AG04449 (cell line): ENCODE measurements around the gene RXFP3.

Experiments used
- CTCF ChIA-PET: fragments of 350-600 bp; formaldehyde crosslinking; extraction: SDS; loops from one replicate; lab custom pipeline; 2021; ENCODE audit warnings: antibody characterized with exemption; lab: Yijun Ruan, JAX
- POLR2A ChIA-PET: fragments of 400-600, 350-600 bp; formaldehyde crosslinking; extraction: SDS; loops from one replicate; lab custom pipeline; 2020; ENCODE audit warnings: antibody characterized with exemption, inconsistent platforms; lab: Yijun Ruan, JAX
- DNase-seq: peaks from one replicate; pipeline ENCODE4 v3.0.0-alpha.2; 2010; ENCODE audit warnings: low read depth, low spot score
- H3K4me3 ChIP-seq: 2 replicates; pipeline ENCODE4 v1.5.1; 2011; ENCODE audit warnings: low read depth, mild to moderate bottlenecking, control low read depth, low read length
- TF ChIP-seq, protein P1 (sequence below): IDR thresholded peaks from one replicate; pipeline ENCODE4 v1.5.1; 2011; ENCODE audit warnings: mild to moderate bottlenecking, moderate library complexity, low read length, control low read depth, inconsistent platforms; ENCODE audit not compliant: insufficient read depth; ENCODE audit errors: missing control alignments

RXFP3 gene, protein sequence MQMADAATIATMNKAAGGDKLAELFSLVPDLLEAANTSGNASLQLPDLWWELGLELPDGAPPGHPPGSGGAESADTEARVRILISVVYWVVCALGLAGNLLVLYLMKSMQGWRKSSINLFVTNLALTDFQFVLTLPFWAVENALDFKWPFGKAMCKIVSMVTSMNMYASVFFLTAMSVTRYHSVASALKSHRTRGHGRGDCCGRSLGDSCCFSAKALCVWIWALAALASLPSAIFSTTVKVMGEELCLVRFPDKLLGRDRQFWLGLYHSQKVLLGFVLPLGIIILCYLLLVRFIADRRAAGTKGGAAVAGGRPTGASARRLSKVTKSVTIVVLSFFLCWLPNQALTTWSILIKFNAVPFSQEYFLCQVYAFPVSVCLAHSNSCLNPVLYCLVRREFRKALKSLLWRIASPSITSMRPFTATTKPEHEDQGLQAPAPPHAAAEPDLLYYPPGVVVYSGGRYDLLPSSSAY

DNA sequence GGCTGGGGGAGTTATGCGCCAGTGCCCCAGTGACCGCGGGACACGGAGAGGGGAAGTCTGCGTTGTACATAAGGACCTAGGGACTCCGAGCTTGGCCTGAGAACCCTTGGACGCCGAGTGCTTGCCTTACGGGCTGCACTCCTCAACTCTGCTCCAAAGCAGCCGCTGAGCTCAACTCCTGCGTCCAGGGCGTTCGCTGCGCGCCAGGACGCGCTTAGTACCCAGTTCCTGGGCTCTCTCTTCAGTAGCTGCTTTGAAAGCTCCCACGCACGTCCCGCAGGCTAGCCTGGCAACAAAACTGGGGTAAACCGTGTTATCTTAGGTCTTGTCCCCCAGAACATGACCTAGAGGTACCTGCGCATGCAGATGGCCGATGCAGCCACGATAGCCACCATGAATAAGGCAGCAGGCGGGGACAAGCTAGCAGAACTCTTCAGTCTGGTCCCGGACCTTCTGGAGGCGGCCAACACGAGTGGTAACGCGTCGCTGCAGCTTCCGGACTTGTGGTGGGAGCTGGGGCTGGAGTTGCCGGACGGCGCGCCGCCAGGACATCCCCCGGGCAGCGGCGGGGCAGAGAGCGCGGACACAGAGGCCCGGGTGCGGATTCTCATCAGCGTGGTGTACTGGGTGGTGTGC, at the start of gene RXFP3:
TSS of gene RXFP3 (plus strand) at position 6 of the 636 bp plus-strand sequence. CDS start at position 361, 355 bp downstream.
- TF ChIP-seq, protein P1, sequence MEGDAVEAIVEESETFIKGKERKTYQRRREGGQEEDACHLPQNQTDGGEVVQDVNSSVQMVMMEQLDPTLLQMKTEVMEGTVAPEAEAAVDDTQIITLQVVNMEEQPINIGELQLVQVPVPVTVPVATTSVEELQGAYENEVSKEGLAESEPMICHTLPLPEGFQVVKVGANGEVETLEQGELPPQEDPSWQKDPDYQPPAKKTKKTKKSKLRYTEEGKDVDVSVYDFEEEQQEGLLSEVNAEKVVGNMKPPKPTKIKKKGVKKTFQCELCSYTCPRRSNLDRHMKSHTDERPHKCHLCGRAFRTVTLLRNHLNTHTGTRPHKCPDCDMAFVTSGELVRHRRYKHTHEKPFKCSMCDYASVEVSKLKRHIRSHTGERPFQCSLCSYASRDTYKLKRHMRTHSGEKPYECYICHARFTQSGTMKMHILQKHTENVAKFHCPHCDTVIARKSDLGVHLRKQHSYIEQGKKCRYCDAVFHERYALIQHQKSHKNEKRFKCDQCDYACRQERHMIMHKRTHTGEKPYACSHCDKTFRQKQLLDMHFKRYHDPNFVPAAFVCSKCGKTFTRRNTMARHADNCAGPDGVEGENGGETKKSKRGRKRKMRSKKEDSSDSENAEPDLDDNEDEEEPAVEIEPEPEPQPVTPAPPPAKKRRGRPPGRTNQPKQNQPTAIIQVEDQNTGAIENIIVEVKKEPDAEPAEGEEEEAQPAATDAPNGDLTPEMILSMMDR: no peak
- POLR2A ChIA-PET: interaction anchor here (1.6 kb wide), 1 partner anchor 211 kb away, joined by 5 read pairs; no protein-coding TSS in a partner anchor
- no peak for DNase-seq
- H3K4me3 ChIP-seq: peak within 1 kb of the TSS; percentile 59
- CTCF ChIA-PET: interaction anchor here (0.8 to 4.8 kb wide), 21 partner anchors 10 to 501 kb away, joined by 3 to 39 read pairs (median 7); partner anchors contain the start of gene ADAMTS12

DNA sequence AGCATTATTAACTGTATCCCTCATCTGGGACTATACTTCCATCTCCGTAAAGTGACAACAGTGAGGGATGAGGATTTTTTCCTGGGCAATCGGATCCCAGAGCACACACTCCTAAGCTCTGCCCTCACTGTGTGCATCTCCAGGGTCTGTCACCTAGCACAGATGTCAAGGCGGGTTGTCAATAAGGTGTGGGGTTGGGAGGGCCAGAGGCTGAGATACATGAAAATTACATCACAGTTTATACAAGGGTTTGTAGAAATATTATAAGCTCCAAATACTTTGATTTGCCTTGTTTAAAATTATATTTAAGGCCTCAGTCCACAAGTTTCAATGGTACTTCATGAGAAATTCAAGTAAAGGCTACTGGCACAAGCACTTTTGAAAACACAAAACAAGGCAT, 48.9 kb upstream of the RXFP3 start:
- TF ChIP-seq, protein P1: no peak
- POLR2A ChIA-PET: interaction anchor here (0.6 kb wide), 1 partner anchor 12 kb away, joined by 3 read pairs; no protein-coding TSS in a partner anchor
- no peak for DNase-seq
- CTCF ChIA-PET: interaction anchor here (0.6 to 1.6 kb wide), 2 partner anchors 48 to 202 kb away, joined by 3 to 9 read pairs; partner anchors contain the start of gene RXFP3
- H3K4me3 ChIP-seq: no peak overlapping the region

DNA sequence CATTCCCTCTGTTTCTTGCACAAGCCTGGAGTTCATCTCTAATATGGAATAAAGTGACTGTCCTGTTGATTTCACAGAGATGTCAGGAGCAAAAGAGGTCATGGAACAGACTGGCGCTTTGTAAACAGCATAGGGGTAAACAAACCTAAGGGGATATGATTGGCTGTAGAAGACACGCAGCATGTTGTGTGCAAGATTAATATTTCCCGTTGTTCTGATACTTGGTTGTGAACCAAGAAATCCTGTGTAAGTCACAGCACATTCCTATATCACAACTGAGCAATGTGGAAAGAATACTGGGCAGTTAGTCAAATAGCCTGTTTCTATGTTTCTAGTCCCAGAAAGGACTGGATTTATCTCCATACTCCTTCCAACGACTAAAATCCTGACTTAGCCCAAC, 47.6 kb upstream of the RXFP3 start:
- TF ChIP-seq, protein P1: no peak
- no peak overlapping the region for H3K4me3 ChIP-seq
- no peak for DNase-seq
- POLR2A ChIA-PET: no interaction called here
- CTCF ChIA-PET: no interaction called here

DNA sequence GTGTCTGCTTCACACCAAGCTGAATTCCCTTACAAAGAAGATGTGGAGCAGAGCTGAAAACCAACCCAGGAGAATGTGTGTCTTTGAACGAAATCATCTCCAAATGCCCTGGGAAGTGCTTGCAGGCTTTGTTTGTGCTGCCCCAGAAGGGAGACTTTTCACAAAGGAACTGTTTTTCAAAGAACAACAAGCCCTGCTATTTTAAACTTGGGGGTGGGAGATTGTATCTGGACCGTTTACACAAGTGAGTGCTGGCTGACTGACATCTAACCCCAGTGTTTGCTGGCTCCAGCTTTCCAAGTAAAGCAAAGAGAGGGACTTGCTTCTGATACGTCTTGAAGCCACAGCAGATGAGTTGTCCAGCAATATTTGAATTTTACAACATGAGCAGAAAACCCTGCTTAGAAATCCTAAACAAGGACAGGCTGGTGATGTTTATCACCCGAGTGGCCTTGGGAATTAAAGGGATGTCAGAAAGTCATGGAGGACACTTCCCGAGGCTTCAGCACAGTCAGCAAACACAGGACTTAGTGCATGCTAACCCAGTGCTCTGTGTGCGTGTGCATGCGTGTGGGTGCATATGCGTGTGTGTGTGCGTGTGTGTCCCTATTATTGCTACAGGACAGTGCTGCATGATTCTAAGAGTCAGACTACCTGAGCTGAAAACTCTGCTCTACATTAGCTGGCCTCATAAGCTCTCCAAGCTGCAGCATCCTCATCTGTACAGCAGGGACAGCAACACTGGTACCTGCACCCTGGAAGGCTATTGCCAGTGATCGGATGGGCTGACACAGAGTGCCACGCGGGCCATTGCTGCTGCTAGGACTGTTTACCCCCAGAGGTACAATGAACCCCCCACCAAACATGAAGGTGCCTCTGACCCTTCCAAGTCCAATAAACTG, 45.8 kb upstream of the RXFP3 start:
- CTCF ChIA-PET: interaction anchor here (0.8 to 2.0 kb wide), 2 partner anchors 44 to 80 kb away, joined by 3 to 7 read pairs; no protein-coding TSS in a partner anchor
- H3K4me3 ChIP-seq: peak overlapping the region; percentile 67
- POLR2A ChIA-PET: interaction anchor here (1.6 kb wide), 1 partner anchor 57 kb away, joined by 4 read pairs; no protein-coding TSS in a partner anchor
- no peak for DNase-seq
- TF ChIP-seq, protein P1: peak; percentile 41

DNA sequence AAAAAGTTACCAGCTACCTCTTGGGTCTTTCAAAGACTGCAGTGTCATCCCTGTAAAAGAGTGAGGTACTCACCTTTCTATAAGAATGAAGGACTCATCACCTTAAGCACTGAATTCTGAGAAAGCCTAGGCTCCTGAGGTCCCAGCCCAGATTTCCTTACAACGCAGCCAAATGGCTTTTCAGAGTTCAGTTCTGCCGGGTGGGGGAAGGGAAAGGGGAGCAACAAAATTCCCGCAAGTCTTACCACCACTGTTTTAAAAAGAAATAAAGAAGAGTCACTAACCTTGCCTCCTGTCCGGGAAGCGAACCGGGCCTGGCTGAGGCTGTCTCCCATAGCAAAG, 44.8 kb upstream of the RXFP3 start:
- CTCF ChIA-PET: interaction anchor here (0.6 to 3.8 kb wide), 9 partner anchors 8 to 421 kb away, joined by 3 to 21 read pairs (median 4); partner anchors contain the start of gene RXFP3
- TF ChIP-seq, protein P1: no peak
- DNase-seq: no peak
- H3K4me3 ChIP-seq: peak overlapping the region; percentile 67
- POLR2A ChIA-PET: interaction anchor here (0.9 to 1.6 kb wide), 5 partner anchors 8 to 451 kb away, joined by 3 to 11 read pairs (median 3); partner anchors contain the start of gene TARS1
